Astrocyte (in vitro differentiated cells and primary cell): ENCODE measurements around the gene C5orf34.

ENCODE experiments used
- EZH2 ChIP-seq: IDR thresholded peaks from 2 replicates; pipeline ENCODE4 v1.6.1; 2012; ENCODE audit warnings: mild to moderate bottlenecking, low read length, inconsistent platforms; ENCODE audit not compliant: insufficient read depth
- TF ChIP-seq, protein P1 (sequence below): IDR thresholded peaks from 2 replicates; pipeline ENCODE4 v1.5.1; 2011; ENCODE audit warnings: low read depth, mild to moderate bottlenecking, inconsistent platforms, low read length, moderate library complexity; ENCODE audit not compliant: insufficient read depth

DNA sequence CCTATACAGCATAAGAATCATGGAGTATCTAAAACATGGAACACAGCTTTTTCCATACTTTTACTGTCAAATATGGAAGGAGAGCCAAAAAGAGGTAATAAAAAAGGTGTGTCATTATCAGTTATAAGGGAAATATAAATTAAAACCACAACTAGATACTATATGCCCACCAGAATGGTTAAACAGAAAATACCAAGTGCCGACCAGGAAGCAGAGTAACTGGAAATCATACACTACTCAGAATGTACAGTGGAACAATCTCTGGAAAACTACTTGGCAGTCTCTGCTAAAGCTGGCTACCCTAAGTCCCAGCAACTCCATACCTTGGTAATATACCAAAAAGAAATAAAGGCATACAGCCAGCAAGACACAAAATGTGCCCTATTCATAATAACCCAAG lies 39.5 kb upstream of the C5orf34 start:
- no peak for TF ChIP-seq EZH2
- TF ChIP-seq, protein P1, sequence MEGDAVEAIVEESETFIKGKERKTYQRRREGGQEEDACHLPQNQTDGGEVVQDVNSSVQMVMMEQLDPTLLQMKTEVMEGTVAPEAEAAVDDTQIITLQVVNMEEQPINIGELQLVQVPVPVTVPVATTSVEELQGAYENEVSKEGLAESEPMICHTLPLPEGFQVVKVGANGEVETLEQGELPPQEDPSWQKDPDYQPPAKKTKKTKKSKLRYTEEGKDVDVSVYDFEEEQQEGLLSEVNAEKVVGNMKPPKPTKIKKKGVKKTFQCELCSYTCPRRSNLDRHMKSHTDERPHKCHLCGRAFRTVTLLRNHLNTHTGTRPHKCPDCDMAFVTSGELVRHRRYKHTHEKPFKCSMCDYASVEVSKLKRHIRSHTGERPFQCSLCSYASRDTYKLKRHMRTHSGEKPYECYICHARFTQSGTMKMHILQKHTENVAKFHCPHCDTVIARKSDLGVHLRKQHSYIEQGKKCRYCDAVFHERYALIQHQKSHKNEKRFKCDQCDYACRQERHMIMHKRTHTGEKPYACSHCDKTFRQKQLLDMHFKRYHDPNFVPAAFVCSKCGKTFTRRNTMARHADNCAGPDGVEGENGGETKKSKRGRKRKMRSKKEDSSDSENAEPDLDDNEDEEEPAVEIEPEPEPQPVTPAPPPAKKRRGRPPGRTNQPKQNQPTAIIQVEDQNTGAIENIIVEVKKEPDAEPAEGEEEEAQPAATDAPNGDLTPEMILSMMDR: no peak
